GM10248 (cell line): ENCODE measurements around the gene RFT1.
A peak's percentile ranks its signal among the peaks of the same experiment; 100 is the strongest.

ENCODE experiments used
- CTCF ChIA-PET: fragments of 300-600 bp; sonication (Branson Sonifier 250); formaldehyde crosslinking; extraction: SDS; loops from one replicate; lab custom pipeline; 2021; ENCODE audit warnings: antibody characterized with exemption; lab: Yijun Ruan, JAX
- POLR2A ChIA-PET: fragments of 350-650 bp; sonication (Branson Sonifier 250); formaldehyde crosslinking; extraction: SDS; loops from one replicate; lab custom pipeline; 2020; ENCODE audit warnings: antibody characterized with exemption; lab: Yijun Ruan, JAX
- DNase-seq: peaks from one replicate; pipeline ENCODE4 v3.0.0; 2012; ENCODE audit errors: extremely low spot score
- CTCF ChIP-seq: IDR thresholded peaks from 2 replicates; pipeline ENCODE4 v1.5.1; 2012; ENCODE audit warnings: mild to moderate bottlenecking, low read depth; ENCODE audit errors: extremely low read depth, missing control alignments, control extremely low read depth

RFT1 gene

GRCh38 chr3:53164911-53165310 is 34.7 kb upstream of the RFT1 start:
- TF ChIP-seq CTCF, result no peak
- ChIA-PET POLR2A (no interaction called here), CTCF (interaction anchor here (0.9 to 10.7 kb wide), 9 partner anchors 9 to 51 kb away, joined by 3 to 66 read pairs (median 4); no protein-coding TSS in a partner anchor)
- DNase-seq, result no peak

GRCh38 chr3:53163444-53164387 is 33.5 kb upstream of the RFT1 start:
- ChIA-PET POLR2A (no interaction called here), CTCF (interaction anchor here (1.1 to 2.6 kb wide), 5 partner anchors 12 to 36 kb away, joined by 3 to 12 read pairs (median 4); no protein-coding TSS in a partner anchor)
- no peak for DNase-seq
- no peak for TF ChIP-seq CTCF

GRCh38 chr3:53162672-53163443 is 32.6 kb upstream of the RFT1 start:
- ChIA-PET POLR2A (no interaction called here), CTCF (interaction anchor here (0.7 to 2.6 kb wide), 3 partner anchors 18 to 33 kb away, joined by 3 to 12 read pairs (median 8); no protein-coding TSS in a partner anchor)
- TF ChIP-seq CTCF, result no peak

GRCh38 chr3:53161820-53162671 is 31.8 kb upstream of the RFT1 start:
- POLR2A ChIA-PET, result no interaction called here
- CTCF ChIA-PET, result interaction anchor here (0.7 to 2.6 kb wide), 2 partner anchors 17 to 34 kb away, joined by 3 to 12 read pairs; no protein-coding TSS in a partner anchor
- DNase-seq, result peak; percentile 80
- no peak for TF ChIP-seq CTCF

More at GRCh38 chr3:53162672-53163443, 32.6 kb upstream of the RFT1 start:
- no peak for DNase-seq

- TF ChIP-seq CTCF, result no peak
- CTCF ChIA-PET, result interaction anchor here (1.2 to 4.2 kb wide), 7 partner anchors 9 to 35 kb away, joined by 6 to 43 read pairs (median 15); no protein-coding TSS in a partner anchor
- DNase-seq, result no peak
- POLR2A ChIA-PET, result no interaction called here
Observed at GRCh38 chr3:53161450-53161819, 31.2 kb upstream of the RFT1 start.
